PFSK-1 (cell line): Measurements from ENCODE around the gene DHRS2.

Source experiments
- FOXP2 ChIP-seq: optimal IDR thresholded peaks from 2 replicates; pipeline ENCODE3; 2011; ENCODE audit warnings: borderline replicate concordance, control low read depth, inconsistent platforms; ENCODE audit not compliant: insufficient read depth; ENCODE audit errors: extremely low read length, extremely low read depth
- POLR2AphosphoS5 ChIP-seq: IDR thresholded peaks from 2 replicates; pipeline ENCODE4 v1.6.1; 2012; ENCODE audit warnings: low read depth, mild to moderate bottlenecking, control low read depth, low read length, moderate library complexity
- REST ChIP-seq, 2 experiments: IDR thresholded peaks; 2 replicates each; pipeline versions ENCODE4 v1.6.1 to v1.8.0; 2011 to 2012; ENCODE audit warnings: low read depth in 2 of 2, low read length in 2 of 2, control low read depth in 1 of 2, inconsistent platforms in 1 of 2, mild to moderate bottlenecking in 1 of 2, moderate library complexity in 1 of 2; ENCODE audit not compliant: insufficient read depth in 1 of 2
- SIN3A ChIP-seq: IDR thresholded peaks from 2 replicates; pipeline ENCODE4 v1.6.1; 2012; ENCODE audit warnings: mild to moderate bottlenecking, low read length, moderate library complexity, borderline replicate concordance; ENCODE audit not compliant: insufficient read depth
- TAF1 ChIP-seq: IDR thresholded peaks from 2 replicates; pipeline ENCODE4 v1.6.1; 2012; ENCODE audit warnings: low read length, control low read depth, borderline replicate concordance; ENCODE audit not compliant: insufficient read depth

DHRS2 gene

GRCh38 chr14:23660290-23661226 is 24.4 kb downstream of the DHRS2 start:
- TF ChIP-seq FOXP2 (no peak), SIN3A (no peak), REST (IDR thresholded peaks at IDR 0.05; ENCODE audit: insufficient read depth in 1 of 2, low read depth in 2 of 2, low read length in 2 of 2) (no peak), TAF1 (no peak), POLR2AphosphoS5 (no peak)

- TF ChIP-seq REST (IDR thresholded peaks at IDR 0.05; ENCODE audit: insufficient read depth in 1 of 2, low read depth in 2 of 2, low read length in 2 of 2) (no peak), TAF1 (no peak), SIN3A (no peak), POLR2AphosphoS5 (no peak), FOXP2 (no peak)
These were observed 25.4 kb downstream of the DHRS2 start for GRCh38 chr14:23661542-23661941.

DNA sequence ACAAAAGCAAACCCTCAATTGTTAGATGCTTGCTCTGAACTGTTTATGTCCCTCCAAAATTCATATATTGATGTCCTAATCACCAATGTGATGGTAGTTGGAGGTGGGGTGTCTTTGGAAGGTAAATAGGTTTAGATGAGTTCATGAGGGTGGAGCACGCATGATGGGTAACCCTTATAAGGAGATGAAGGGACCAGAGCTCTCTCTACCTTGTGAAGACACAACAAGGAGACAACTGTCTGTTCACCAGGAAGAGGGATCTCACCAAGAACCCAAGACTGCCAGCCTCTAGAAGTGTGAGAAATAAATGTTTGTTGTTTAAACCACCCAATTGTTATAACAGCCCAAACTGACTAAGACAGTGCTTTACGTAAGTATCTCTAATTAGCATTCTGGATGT is 27.0 kb downstream of the DHRS2 start:
- TF ChIP-seq FOXP2 (no peak), POLR2AphosphoS5 (no peak), REST (IDR thresholded peaks at IDR 0.05; ENCODE audit: insufficient read depth in 1 of 2, low read depth in 2 of 2, low read length in 2 of 2) (no peak)

- TF ChIP-seq FOXP2 = no peak
- TF ChIP-seq SIN3A = no peak
- no peak for TF ChIP-seq REST (IDR thresholded peaks at IDR 0.05; ENCODE audit: insufficient read depth in 1 of 2, low read depth in 2 of 2, low read length in 2 of 2)
- no peak for TF ChIP-seq TAF1
- TF ChIP-seq POLR2AphosphoS5 = no peak
These were observed 27.5 kb downstream of the DHRS2 start for GRCh38 chr14:23663711-23664110.
